ENCODE data around the gene CTSA.

DNA sequence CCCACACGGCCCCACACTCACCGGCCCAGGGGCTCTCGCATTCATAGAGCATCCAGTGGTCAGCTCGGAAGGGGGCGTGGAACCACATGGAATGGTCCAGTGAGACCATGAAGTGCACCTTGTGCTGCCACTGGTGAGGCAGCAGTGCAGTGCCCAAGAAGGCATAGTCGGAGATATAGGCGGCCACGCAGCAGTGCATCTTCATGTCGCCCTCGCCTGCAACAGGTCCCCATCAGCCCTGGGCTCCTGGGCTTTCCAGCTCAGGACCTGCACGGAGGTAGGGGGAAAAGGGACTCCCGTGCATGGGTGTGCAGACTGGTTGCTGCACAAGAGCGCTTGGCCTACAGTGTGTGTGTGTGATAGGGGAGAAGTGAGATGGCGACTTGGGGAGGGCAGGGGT is 47.6 kb upstream of the CTSA start:
- TF ChIP-seq POLR2A (IDR thresholded peaks at IDR 0.05) = no peak
- TF ChIP-seq, protein P1, sequence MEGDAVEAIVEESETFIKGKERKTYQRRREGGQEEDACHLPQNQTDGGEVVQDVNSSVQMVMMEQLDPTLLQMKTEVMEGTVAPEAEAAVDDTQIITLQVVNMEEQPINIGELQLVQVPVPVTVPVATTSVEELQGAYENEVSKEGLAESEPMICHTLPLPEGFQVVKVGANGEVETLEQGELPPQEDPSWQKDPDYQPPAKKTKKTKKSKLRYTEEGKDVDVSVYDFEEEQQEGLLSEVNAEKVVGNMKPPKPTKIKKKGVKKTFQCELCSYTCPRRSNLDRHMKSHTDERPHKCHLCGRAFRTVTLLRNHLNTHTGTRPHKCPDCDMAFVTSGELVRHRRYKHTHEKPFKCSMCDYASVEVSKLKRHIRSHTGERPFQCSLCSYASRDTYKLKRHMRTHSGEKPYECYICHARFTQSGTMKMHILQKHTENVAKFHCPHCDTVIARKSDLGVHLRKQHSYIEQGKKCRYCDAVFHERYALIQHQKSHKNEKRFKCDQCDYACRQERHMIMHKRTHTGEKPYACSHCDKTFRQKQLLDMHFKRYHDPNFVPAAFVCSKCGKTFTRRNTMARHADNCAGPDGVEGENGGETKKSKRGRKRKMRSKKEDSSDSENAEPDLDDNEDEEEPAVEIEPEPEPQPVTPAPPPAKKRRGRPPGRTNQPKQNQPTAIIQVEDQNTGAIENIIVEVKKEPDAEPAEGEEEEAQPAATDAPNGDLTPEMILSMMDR (IDR thresholded peaks at IDR 0.05) = no peak

Measured in testis (tissue), 2 donors.